GM21529 (cell line): ENCODE data around the gene ZNF462.

ENCODE experiments used
- ATAC-seq: cut with Tn5 transposase; IDR thresholded peaks from one replicate; pipeline ENCODE4 v1.9.1; 2021; ENCODE audit not compliant: unreplicated experiment

Gene ZNF462

DNA sequence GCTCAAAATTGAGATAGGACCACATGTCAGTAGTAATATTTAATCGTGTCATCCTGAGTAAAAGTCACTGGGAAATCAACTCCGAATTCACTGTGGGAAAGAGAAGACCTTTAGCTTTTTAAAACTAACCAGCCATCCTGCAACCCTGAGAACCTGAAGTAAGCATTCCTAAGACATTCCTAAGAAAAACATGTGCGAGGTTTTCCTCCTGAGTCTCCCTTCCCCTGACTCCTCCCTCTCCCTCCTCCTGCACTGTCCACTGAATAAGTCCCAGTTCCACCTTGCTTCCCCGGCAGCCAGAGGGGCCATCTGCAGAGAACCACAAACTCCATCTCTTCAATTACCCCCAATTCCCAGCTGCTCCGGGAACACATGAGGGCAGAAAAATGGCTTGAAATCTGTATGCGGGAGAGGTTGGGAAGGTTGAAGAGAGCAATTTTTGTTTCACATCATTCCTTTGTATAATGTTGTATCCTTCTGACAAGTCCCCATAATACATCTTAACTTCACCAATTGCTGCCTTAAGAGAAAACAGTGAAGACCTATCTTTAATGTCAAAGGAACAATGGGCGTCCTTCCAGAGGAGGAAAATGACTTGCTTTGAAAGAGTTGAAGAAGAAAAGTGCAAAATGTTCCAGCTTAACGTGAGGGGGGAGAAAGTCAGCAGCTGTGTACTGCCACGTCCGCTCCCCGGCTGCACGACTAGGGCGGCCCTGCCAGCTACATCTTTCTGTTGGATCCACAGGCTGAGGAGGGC, 186.3 kb downstream of the ZNF462 start:
- ATAC-seq, result no peak

DNA sequence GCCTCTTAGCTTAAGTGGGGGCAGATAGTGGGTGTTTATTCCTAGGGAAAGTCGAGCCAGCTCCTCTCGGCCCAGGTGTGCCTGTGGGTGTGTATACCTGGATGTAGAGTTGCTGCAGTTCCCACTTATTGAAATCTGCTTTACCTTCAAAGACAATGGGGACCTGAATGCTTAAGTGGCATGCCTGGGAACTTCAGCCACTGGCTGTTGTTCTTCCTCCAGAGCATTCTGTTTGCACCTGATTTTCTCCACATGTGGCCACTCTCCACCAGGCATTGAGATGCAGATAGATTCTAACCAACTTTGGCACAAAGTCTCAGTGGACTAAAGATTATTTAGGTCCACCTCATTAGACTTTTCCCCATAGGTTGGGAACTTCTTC, 186.8 kb downstream of the ZNF462 start:
- ATAC-seq, result no peak

DNA sequence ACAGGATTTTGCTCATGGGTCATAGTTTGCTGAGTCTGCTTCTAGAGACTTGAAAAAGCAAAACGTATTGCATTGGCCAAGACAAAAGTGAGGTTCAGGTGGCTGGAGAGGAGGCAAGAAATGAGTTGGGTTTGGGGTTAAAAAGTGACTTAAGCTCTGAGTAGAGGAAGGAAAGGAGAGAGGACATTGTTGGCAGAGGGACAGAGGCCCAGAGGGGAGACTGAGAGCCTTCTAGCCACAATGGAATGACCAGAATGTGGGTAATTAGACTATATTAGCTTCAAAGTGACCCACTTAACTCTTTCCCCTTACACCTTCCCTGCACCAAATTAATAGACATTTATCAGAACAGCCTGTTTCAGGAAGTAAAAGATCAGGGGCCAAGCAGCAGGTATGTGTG, 188.4 kb downstream of the ZNF462 start:
- no peak for ATAC-seq

DNA sequence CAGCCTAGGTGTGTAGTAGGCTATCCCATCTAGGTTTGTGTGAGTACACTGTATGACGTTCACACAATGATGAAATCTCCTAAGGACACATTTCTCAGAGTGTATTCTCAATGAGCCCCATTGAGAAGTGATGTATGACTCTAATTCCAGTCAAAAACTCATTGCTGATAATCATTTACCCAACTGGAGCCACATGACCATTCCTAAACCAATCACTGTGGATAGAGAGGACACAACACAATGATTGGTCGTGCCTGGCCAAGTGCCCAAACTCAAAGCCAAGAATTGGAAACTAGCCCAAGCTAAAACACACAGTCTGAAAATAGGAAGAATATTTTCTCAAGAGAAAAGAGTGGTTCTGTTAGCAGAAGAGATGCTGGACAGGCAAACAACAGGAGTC, 191.2 kb downstream of the ZNF462 start:
- no peak for ATAC-seq

DNA sequence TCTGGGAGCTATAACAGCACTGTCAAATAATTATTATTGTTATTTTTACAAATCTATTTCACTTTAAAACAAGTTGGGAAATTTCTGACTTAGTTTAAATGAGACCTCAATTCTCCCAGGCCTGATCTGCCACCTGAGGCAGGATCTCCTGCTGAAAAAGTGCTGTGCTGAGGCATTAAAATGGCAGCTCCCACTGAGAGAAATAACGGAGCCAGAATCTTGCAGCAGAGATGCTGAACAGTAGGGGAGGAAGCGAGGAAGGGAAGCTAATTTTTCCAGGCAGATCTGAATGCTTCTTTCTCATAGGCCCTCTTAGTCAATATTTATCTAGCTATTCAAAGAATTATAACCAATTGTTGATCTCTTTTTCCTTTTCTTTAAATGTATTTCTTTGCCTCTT, 196.3 kb downstream of the ZNF462 start:
- ATAC-seq, result no peak

DNA sequence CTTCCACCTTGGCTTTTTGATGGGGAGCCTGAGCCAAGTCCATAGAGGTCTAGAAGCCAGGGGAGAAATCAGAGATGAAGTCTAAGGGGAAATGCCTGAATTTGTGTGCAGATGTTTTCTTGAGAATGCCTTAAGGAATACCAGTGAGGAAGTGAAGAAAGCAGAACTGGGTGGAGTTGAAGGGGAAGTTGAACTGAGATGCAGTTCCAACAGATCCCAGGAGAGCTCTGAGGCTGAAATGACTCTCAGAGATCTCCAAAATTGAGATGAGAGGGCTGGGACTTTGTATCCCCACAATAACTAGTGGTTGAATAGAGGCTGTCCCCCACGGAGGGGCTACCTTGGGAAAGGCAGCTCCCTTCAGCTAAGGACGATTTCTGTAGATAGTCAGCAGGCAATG, 197.1 kb downstream of the ZNF462 start:
- ATAC-seq, result no peak
